HG02588 (cell line): ENCODE data around the gene CLEC3B.
"Not testable (repeated sequence)": the region's sequence is repeated elsewhere in the genome, so short reads cannot be mapped to it uniquely, and the experiment has no call there.

Source experiments
- ATAC-seq: cut with Tn5 transposase; IDR thresholded peaks from one replicate; pipeline ENCODE4 v1.9.1; 2021; ENCODE audit warnings: mild to moderate bottlenecking, moderate library complexity; ENCODE audit not compliant: unreplicated experiment

The CLEC3B gene

GRCh38 chr3:45064512-45065372, 38.6 kb downstream of the CLEC3B start:
- no peak for ATAC-seq

- ATAC-seq: no peak
Observed at GRCh38 chr3:45065373-45065720, 39.2 kb downstream of the CLEC3B start.

- no peak for ATAC-seq
Observed at GRCh38 chr3:45066109-45066801, 40.2 kb downstream of the CLEC3B start.

GRCh38 chr3:45067486-45067885, 41.4 kb downstream of the CLEC3B start:
- ATAC-seq: no peak

- no peak for ATAC-seq
Observed at GRCh38 chr3:45067941-45068340, 41.8 kb downstream of the CLEC3B start.

GRCh38 chr3:45071075-45071474, 45.0 kb downstream of the CLEC3B start:
- ATAC-seq: no peak

- no peak for ATAC-seq
Observed at GRCh38 chr3:45075821-45076625, 49.9 kb downstream of the CLEC3B start.

- ATAC-seq: not testable (repeated sequence)
Observed at GRCh38 chr3:45078256-45078655, 52.2 kb downstream of the CLEC3B start.

GRCh38 chr3:45078910-45079522, 52.9 kb downstream of the CLEC3B start:
- no peak for ATAC-seq

GRCh38 chr3:45079715-45080114, 53.6 kb downstream of the CLEC3B start:
- ATAC-seq: no peak

GRCh38 chr3:45080824-45081223, 54.7 kb downstream of the CLEC3B start:
- ATAC-seq: no peak

GRCh38 chr3:45081506-45082141, 55.5 kb downstream of the CLEC3B start:
- ATAC-seq: no peak

GRCh38 chr3:45082142-45082538, 56.0 kb downstream of the CLEC3B start:
- ATAC-seq: no peak

- no peak for ATAC-seq
Observed at GRCh38 chr3:45083023-45083422, 56.9 kb downstream of the CLEC3B start.

GRCh38 chr3:45084361-45084760, 58.3 kb downstream of the CLEC3B start:
- no peak for ATAC-seq

GRCh38 chr3:45084820-45085816, 59.0 kb downstream of the CLEC3B start:
- no peak for ATAC-seq
